ENCODE results near the gene EXOC3L4.

GRCh38 chr14:103155010-103155409 lies 60.5 kb downstream of the EXOC3L4 start:
- TF ChIP-seq CTCF (conservative IDR thresholded peaks at IDR 0.05), result no peak
- TF ChIP-seq EZH2 (IDR thresholded peaks at IDR 0.05; ENCODE audit: low read depth), result no peak
